ENCODE measurements around the gene PZP. TPM values are rescaled to one million over a fixed set of nuclear protein-coding genes. Genes with fewer than 3 reads are reported as not detected.

PZP gene
- total RNA-seq, 1 donor from 2014 or later = 0.67 TPM

DNA sequence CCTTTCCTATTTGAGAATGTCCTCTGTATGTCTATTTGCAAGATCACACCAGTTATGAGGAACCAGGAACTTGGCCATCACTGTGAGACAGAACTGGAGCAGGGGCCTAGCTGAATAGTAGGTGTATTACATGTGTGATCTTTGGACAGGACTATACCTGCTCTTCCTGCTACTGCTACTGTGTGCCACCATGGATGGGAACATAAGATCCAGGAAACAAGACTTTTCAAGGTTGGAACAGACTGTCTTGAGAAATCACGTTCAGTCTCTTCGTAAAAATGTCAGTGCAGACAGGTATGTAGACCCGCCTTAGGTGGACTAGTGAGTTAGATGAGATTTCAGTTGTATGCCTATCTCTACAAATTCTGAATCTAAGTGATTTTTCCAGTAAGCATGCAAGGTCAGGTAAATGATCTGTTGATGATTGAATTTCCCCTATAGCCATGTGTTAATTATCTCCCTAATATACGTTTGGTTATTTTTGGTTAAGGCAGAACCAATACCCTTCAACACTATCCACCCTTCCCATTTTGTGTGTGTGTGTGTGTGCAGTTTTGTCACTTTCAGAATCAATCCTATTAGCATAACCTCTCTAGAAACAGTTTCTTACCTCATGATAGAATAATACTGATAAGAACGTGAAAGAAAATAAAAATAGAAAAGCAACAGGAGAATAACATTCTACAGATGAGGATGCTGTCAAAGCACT is 99.5 kb downstream of the PZP start:
- no peak overlapping the region for H3K4me3 ChIP-seq
- DNase-seq (no peak), ATAC-seq (no peak)
- H3K27ac ChIP-seq = no peak overlapping the region
- H3K9me3 ChIP-seq = no peaks in the 10 kb centered on the region
- TF ChIP-seq, protein P1, sequence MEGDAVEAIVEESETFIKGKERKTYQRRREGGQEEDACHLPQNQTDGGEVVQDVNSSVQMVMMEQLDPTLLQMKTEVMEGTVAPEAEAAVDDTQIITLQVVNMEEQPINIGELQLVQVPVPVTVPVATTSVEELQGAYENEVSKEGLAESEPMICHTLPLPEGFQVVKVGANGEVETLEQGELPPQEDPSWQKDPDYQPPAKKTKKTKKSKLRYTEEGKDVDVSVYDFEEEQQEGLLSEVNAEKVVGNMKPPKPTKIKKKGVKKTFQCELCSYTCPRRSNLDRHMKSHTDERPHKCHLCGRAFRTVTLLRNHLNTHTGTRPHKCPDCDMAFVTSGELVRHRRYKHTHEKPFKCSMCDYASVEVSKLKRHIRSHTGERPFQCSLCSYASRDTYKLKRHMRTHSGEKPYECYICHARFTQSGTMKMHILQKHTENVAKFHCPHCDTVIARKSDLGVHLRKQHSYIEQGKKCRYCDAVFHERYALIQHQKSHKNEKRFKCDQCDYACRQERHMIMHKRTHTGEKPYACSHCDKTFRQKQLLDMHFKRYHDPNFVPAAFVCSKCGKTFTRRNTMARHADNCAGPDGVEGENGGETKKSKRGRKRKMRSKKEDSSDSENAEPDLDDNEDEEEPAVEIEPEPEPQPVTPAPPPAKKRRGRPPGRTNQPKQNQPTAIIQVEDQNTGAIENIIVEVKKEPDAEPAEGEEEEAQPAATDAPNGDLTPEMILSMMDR (IDR thresholded peaks at IDR 0.05) = no peak
- no peaks in the 10 kb centered on the region for H3K4me1 ChIP-seq
- no peaks in the 10 kb centered on the region for H3K27me3 ChIP-seq
- H3K36me3 ChIP-seq = peaks cover 87% of the 10 kb centered on the region
- intact Hi-C loops (cut with DNase I) = loop anchor here (5.0 kb wide), 1 partner anchor 36 kb away; no protein-coding TSS in a partner anchor

DNA sequence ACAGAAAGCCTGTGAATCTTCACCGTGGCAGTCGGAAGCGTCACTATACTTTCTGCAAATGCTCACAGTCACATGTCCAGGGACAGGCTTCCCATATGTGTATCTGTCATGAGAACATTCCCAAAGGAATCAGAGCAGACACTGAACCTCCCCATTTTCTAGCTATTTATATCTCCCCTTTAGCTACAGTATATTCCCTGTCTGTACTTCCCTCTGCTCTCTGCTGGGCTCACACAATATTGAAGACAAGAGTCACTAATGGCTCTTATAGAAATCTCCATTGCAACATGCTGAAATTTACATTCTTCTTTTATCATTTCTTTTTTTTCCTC is 100.7 kb downstream of the PZP start:
- H3K4me1 ChIP-seq = no peaks in the 10 kb centered on the region
- TF ChIP-seq, protein P1 (IDR thresholded peaks at IDR 0.05) = no peak
- no peak overlapping the region for H3K4me3 ChIP-seq
- no peaks in the 10 kb centered on the region for H3K9me3 ChIP-seq
- H3K36me3 ChIP-seq = peaks cover 92% of the 10 kb centered on the region
- DNase-seq = no peak
- intact Hi-C loops (cut with DNase I) = loop anchor here (5.0 kb wide), 1 partner anchor 35 kb away; no protein-coding TSS in a partner anchor
- H3K27me3 ChIP-seq = no peaks in the 10 kb centered on the region
- no peak overlapping the region for H3K27ac ChIP-seq
- no peak for ATAC-seq

DNA sequence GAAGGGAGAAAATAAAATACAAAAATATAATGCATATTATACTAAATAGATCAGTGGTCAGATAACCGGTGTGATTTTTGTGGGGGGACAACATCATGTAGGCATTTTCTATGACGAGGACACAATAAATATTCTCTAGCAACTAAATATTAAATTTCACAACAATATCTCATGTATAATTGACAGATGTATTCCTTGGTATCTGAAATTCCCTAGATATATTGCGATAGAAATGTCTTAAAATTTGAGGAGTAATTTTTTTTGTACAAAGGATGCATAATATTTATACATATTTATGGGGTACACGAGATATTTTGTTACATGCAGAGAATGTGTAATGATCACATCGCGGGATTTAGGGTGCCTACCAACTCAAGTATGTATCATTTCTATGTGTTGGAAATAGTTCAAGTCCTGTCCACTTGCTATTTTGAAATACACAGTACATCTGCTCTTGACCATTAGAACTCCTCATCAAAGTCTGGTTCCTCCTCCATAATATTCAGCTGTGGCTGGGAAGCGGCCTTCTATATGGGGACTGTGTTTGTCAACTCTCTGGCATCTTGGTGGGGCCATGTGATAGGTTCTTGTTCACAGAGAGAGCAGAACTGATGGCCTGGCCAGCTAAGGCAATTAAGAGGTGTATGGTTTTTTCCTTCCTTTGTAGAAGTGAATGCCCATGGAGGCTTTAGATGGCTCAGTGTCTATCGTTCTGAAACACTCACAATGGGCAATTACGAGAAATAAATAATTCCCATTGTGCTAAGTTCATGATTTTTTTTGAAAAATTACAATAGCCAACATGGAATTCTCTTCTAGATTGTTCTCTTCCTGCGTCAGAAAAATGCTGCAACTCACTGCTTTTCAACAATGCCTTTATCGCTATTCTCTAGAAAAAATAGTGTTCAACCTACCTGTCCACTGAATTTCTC is 101.3 kb downstream of the PZP start:
- DNase-seq (no peak), ATAC-seq (no peak)
- Histone ChIP-seq H3K27me3 (no peaks in the 10 kb centered on the region), H3K4me1 (no peaks in the 10 kb centered on the region), H3K27ac (no peak overlapping the region), H3K36me3 (peaks cover 92% of the 10 kb centered on the region), H3K9me3 (no peaks in the 10 kb centered on the region), H3K4me3 (no peak overlapping the region)
- TF ChIP-seq, protein P1 (IDR thresholded peaks at IDR 0.05) = no peak
- intact Hi-C loops (cut with DNase I) = loop anchor here (5.0 kb wide), 1 partner anchor 35 kb away; no protein-coding TSS in a partner anchor

DNA sequence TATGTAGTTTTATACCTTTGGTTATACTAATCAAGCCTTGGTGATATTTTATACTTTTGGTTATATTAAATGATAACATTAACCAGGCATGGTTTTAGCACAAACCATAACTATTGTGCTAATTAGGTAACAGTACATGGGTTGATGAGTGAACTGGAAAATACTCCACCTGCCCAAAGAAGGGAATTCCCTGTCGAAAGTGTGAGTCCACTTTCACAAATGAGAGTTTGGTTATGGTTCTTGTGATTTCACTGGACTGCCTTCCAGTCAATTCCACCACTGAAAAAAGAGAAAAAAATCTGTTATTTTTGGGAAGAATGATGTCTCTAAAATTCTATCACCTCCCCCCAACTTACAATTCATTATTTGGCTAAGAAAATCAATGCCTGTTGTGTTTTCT is 102.1 kb downstream of the PZP start:
- TF ChIP-seq, protein P1 (IDR thresholded peaks at IDR 0.05) = no peak
- DNase-seq = no peak
- intact Hi-C loops (cut with DNase I) = loop anchor here (5.0 kb wide), 1 partner anchor 34 kb away; no protein-coding TSS in a partner anchor
- no peaks in the 10 kb centered on the region for H3K27me3 ChIP-seq
- peaks cover 92% of the 10 kb centered on the region for H3K36me3 ChIP-seq
- H3K4me3 ChIP-seq = no peak overlapping the region
- no peak for ATAC-seq
- no peak overlapping the region for H3K27ac ChIP-seq
- no peaks in the 10 kb centered on the region for H3K9me3 ChIP-seq
- H3K4me1 ChIP-seq = no peaks in the 10 kb centered on the region

DNA sequence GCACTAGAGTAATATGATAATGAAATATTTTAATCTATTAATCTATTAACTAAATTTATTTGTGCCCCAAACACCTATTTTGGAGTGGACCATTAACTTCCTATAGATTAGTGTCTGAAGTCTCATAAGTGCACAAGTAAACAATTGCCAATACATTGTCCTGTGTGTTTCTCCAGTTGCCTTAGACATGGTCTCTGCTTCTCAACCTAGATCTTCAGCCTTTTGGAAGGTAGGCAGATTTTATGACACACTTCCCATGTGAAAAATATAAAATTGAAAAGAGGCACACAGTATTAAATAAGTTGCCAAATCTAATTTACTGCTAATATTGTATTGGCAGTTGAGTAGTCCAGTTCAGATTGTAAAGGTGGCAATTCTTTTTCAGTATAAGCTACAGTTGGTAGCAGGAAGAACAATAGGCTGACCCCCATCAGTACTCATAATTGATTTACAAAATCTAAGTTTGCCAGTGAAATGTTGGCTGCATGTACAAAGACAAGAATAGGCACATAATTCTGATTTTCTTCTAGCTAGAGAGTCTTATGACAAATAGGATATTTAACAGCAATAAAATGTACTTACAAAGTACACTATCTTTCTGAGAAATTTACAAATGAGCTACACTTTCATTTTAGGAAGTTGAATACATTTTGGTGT is 103.3 kb downstream of the PZP start:
- TF ChIP-seq, protein P1 (IDR thresholded peaks at IDR 0.05) = no peak
- Histone ChIP-seq H3K27me3 (no peaks in the 10 kb centered on the region), H3K4me3 (no peak overlapping the region), H3K9me3 (no peaks in the 10 kb centered on the region), H3K27ac (no peak overlapping the region), H3K36me3 (peaks cover 93% of the 10 kb centered on the region), H3K4me1 (no peaks in the 10 kb centered on the region)
- intact Hi-C loops (cut with DNase I) = loop anchor here (5.0 kb wide), 1 partner anchor 33 kb away; no protein-coding TSS in a partner anchor
- DNase-seq (no peak), ATAC-seq (no peak)
